ENCODE results near the gene DYSF. TPM values are rescaled to one million over a fixed set of nuclear protein-coding genes. Genes with fewer than 3 reads are reported as not detected.

The DYSF gene
- total RNA-seq, 1 donor from 2014 or later, result 49.2 TPM

GRCh38 chr2:71455011-71455740 lies 1.8 kb downstream of the DYSF start:
- DNase-seq (no peak), ATAC-seq (no peak)
- intact Hi-C loops (cut with micrococcal nuclease), result no loop called here

GRCh38 chr2:71455741-71456569 lies 2.6 kb downstream of the DYSF start:
- peak; percentile 65 for DNase-seq

GRCh38 chr2:71456617-71457016 lies 3.3 kb downstream of the DYSF start:
- ATAC-seq (no peak), DNase-seq (no peak)
- intact Hi-C loops (cut with micrococcal nuclease), result no loop called here

More at GRCh38 chr2:71455741-71456569, 2.6 kb downstream of the DYSF start:
- ATAC-seq, result peak; percentile 18
- intact Hi-C loops (cut with micrococcal nuclease), result no loop called here

GRCh38 chr2:71457123-71457915 lies 4.0 kb downstream of the DYSF start:
- intact Hi-C loops (cut with micrococcal nuclease), result no loop called here
- ATAC-seq, result no peak
- no peak for DNase-seq

GRCh38 chr2:71457923-71458322 lies 4.6 kb downstream of the DYSF start:
- intact Hi-C loops (cut with micrococcal nuclease), result no loop called here
- DNase-seq (no peak), ATAC-seq (no peak)

GRCh38 chr2:71458413-71459083 lies 5.2 kb downstream of the DYSF start:
- intact Hi-C loops (cut with micrococcal nuclease), result no loop called here
- DNase-seq, result peak; percentile 51
- peak; percentile 60 for ATAC-seq

- DNase-seq (no peak), ATAC-seq (no peak)
- intact Hi-C loops (cut with micrococcal nuclease), result no loop called here
These were observed 5.7 kb downstream of the DYSF start for GRCh38 chr2:71459084-71459431.

GRCh38 chr2:71460056-71460455 lies 6.7 kb downstream of the DYSF start:
- ATAC-seq (no peak), DNase-seq (no peak)
- intact Hi-C loops (cut with micrococcal nuclease), result loop anchor here (5.0 kb wide), 1 partner anchor 47 kb away; no protein-coding TSS in a partner anchor

- DNase-seq (peak; percentile 46), ATAC-seq (peak; percentile 14)
- intact Hi-C loops (cut with micrococcal nuclease), result loop anchor here (5.0 kb wide), 1 partner anchor 47 kb away; no protein-coding TSS in a partner anchor
These were observed 7.4 kb downstream of the DYSF start for GRCh38 chr2:71460595-71461303.

- DNase-seq, result no peak
- no peak for ATAC-seq
- intact Hi-C loops (cut with micrococcal nuclease), result loop anchor here (5.0 kb wide), 1 partner anchor 46 kb away; no protein-coding TSS in a partner anchor
These were observed 7.9 kb downstream of the DYSF start for GRCh38 chr2:71461304-71461671.

GRCh38 chr2:71462056-71462605 lies 8.8 kb downstream of the DYSF start:
- intact Hi-C loops (cut with micrococcal nuclease), result loop anchor here (5.0 kb wide), 1 partner anchor 45 kb away; no protein-coding TSS in a partner anchor
- DNase-seq (peak; percentile 46), ATAC-seq (no peak)

GRCh38 chr2:71462641-71463341 lies 9.4 kb downstream of the DYSF start:
- intact Hi-C loops (cut with micrococcal nuclease), result loop anchor here (5.0 kb wide), 1 partner anchor 45 kb away; no protein-coding TSS in a partner anchor
- ATAC-seq (no peak), DNase-seq (no peak)

- intact Hi-C loops (cut with micrococcal nuclease), result loop anchor here (5.0 kb wide), 1 partner anchor 44 kb away; no protein-coding TSS in a partner anchor
- no peak for ATAC-seq
- no peak for DNase-seq
These were observed 9.9 kb downstream of the DYSF start for GRCh38 chr2:71463342-71463654.

- ATAC-seq (no peak), DNase-seq (no peak)
- intact Hi-C loops (cut with micrococcal nuclease), result loop anchor here (5.0 kb wide), 1 partner anchor 43 kb away; no protein-coding TSS in a partner anchor
These were observed 11.0 kb downstream of the DYSF start for GRCh38 chr2:71464389-71464788.

- ATAC-seq, result no peak
- intact Hi-C loops (cut with micrococcal nuclease), result no loop called here
- DNase-seq, result no peak
These were observed 12.0 kb downstream of the DYSF start for GRCh38 chr2:71465356-71465755.

GRCh38 chr2:71465961-71466300 lies 12.6 kb downstream of the DYSF start:
- no peak for ATAC-seq
- intact Hi-C loops (cut with micrococcal nuclease), result no loop called here
- DNase-seq, result no peak

GRCh38 chr2:71466301-71467179 lies 13.2 kb downstream of the DYSF start:
- ATAC-seq (peak; percentile 58), DNase-seq (peak; percentile 71)
- intact Hi-C loops (cut with micrococcal nuclease), result no loop called here
